KOPT-K1 (cell line): ENCODE results near the gene NCK2.

Experiments
- H3K27ac ChIP-seq: fragments of 200-600 bp; sonication (generic); 2 replicates; pipeline ENCODE4 v1.5.1; 2016; ENCODE audit warnings: antibody characterized with exemption, mild to moderate bottlenecking, low read depth, low read length; ENCODE audit not compliant: poor library complexity, severe bottlenecking
- H3K36me3 ChIP-seq: fragments of 200-600 bp; sonication (generic); 2 replicates; pipeline ENCODE4 v1.5.1; 2017; ENCODE audit warnings: antibody characterized with exemption, mild to moderate bottlenecking, low read length, moderate library complexity; ENCODE audit not compliant: insufficient read depth
- H3K9me3 ChIP-seq: fragments of 200-600 bp; sonication (generic); 2 replicates; pipeline ENCODE4 v1.5.1; 2017; ENCODE audit warnings: antibody characterized with exemption, low read length, mild to moderate bottlenecking; ENCODE audit not compliant: insufficient read depth, poor library complexity, severe bottlenecking

The NCK2 gene

GRCh38 chr2:105836840-105837692 lies 92.4 kb downstream of the NCK2 start:
- peaks cover 43% of the 10 kb centered on the region for H3K9me3 ChIP-seq
- peaks cover 6% of the 10 kb centered on the region for H3K36me3 ChIP-seq
- H3K27ac ChIP-seq = no peak overlapping the region

- Histone ChIP-seq H3K36me3 (peaks cover 3% of the 10 kb centered on the region), H3K9me3 (peaks cover 17% of the 10 kb centered on the region), H3K27ac (no peak overlapping the region)
These were observed 95.1 kb downstream of the NCK2 start for GRCh38 chr2:105839793-105840192.

DNA sequence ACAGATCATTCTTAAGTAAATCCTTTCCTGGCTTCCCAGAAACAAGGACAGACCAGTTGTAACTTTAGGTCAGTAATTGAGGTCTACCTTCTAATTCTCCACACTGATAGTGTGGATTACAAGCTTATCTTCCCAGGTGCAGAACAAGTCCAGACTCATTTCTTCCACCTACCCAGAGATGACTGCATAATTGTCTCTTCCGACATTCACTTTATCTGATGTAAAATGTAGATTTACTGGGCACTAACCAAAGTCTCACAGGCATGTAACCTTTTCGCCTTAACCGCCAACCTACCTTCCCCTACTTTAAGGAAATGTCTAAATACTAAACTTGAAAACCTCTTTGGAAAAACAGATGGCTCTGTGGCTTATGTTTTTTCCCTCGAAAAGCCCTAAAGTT lies 96.2 kb downstream of the NCK2 start:
- Histone ChIP-seq H3K36me3 (no peaks in the 10 kb centered on the region), H3K27ac (no peak overlapping the region), H3K9me3 (peaks cover 6% of the 10 kb centered on the region)

- Histone ChIP-seq H3K27ac (no peak overlapping the region), H3K36me3 (no peaks in the 10 kb centered on the region), H3K9me3 (no peaks in the 10 kb centered on the region)
These were observed 96.8 kb downstream of the NCK2 start for GRCh38 chr2:105841551-105841950.

DNA sequence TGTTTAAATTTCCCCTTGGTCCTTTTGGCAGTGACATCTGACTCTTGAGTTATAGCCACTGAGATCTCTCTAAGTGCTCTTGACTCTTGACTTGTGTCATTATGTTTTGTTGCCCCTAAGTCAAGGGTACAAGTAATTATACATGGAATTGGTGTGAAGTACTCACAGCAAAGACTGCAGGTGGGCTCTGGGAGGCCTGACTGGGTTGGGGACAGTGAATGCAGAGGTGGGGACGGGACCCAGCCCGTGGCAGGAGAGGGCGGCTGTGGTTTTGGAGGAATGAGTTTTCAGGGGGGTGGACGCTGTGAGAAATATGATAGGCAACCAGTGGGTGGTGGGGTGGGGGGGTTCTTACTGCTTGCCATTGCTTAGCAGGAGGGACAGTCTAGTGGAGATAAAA lies 97.8 kb downstream of the NCK2 start:
- H3K36me3 ChIP-seq = no peaks in the 10 kb centered on the region
- H3K27ac ChIP-seq = no peak overlapping the region
- no peaks in the 10 kb centered on the region for H3K9me3 ChIP-seq

DNA sequence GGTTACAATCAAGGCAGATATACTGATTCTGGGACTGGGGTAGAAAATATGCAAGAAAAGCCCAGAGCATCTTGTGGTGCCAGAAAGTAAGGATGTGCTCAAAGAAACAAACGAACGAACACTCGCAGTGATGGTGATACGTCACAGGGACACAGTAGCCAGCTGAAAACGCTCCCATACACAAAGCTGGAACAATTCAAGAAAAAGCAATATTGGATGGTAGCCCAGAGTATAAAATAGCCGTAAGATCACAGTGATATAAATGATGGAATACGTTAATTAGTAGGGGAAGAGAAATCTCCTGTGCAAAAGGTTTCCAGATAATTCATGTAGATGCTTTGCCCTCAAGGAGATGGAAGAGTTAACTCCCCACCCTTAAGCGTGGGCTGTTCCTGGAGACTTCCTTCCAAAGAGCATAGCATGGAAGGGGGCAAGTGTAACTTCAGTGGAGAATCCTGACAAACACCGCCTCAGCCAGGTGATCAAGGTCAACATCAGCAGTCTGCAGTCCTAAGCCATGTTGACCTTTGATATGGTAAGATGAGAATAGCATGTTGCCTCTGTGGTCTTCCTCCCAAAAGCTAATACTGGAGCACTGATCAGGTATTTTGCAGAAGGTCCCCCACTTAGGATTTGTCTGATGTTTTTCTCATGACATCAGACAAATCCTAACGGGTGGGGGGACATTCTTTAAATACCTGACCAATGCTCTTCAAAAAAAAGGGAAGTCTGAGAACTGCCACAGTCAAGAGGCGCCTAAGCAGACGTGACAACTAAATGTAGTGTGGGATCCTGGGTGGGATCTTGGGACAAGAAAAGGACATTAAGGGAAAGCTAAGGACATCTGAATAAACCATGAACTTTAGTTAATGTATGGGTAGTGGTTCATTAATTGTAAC lies 99.0 kb downstream of the NCK2 start:
- no peaks in the 10 kb centered on the region for H3K9me3 ChIP-seq
- H3K36me3 ChIP-seq = no peaks in the 10 kb centered on the region
- no peak overlapping the region for H3K27ac ChIP-seq

DNA sequence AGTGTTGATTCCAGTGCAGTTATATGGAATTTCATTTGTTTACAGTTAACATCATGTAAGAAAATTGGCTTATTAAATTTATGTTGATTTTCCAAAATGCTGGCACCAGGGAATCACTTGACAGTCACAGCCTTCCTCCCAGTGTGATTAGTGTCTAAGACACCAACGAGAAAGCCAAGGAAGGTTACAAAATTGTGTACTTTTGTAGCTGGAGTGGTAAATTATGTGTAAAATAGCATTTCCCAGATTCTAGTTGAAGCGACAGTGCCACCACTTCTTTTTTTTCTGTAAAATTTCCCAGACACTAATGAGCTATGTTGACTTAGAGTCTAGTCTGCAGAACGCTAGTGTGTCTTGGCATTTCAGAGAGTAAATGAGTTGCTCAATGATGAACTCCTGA lies 101.3 kb downstream of the NCK2 start:
- Histone ChIP-seq H3K27ac (no peak overlapping the region), H3K36me3 (no peaks in the 10 kb centered on the region), H3K9me3 (no peaks in the 10 kb centered on the region)

GRCh38 chr2:105847056-105847455 lies 102.3 kb downstream of the NCK2 start:
- Histone ChIP-seq H3K9me3 (no peaks in the 10 kb centered on the region), H3K27ac (no peak overlapping the region), H3K36me3 (no peaks in the 10 kb centered on the region)

DNA sequence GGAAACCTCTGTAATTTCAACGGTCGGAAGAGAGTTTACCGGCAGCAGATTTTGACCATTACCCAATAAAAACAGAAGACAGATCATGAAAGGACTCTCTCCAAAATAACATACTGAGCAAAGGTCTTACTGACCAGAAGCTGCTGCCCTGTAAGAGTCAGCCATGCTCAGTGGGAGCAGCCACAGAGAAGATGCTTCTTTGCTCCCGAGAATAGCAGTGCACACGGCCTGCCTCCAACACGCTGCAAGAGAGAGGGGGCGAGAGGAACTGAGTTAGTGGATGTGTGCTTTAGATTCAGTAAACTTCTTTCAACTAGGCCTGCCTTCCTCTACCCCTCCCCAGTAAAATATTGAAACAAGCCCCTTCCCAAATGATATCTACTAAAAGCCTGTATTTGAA lies 103.7 kb downstream of the NCK2 start:
- H3K36me3 ChIP-seq = no peaks in the 10 kb centered on the region
- H3K27ac ChIP-seq = no peak overlapping the region
- no peaks in the 10 kb centered on the region for H3K9me3 ChIP-seq

GRCh38 chr2:105849431-105850179 lies 104.9 kb downstream of the NCK2 start:
- Histone ChIP-seq H3K36me3 (no peaks in the 10 kb centered on the region), H3K9me3 (no peaks in the 10 kb centered on the region), H3K27ac (no peak overlapping the region)

DNA sequence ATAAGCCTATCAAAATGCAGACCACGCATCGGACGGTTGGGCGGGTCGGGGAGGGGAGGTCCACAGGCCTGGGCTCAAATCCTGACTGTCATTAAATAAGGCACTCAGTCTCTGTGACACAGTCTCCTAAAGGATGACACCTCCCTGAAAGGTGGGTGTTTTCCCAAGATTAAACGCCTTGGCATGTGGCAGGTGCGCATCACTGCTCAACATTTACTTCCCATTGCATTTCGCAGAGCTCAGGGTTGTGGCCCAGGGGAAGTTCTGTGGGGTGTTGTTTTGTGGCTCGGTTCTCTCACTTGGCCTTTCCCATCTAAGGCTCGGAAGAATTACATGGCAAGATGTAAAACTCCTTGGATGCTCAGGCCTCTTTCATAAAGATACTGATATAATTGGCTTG lies 107.4 kb downstream of the NCK2 start:
- Histone ChIP-seq H3K36me3 (peaks cover 9% of the 10 kb centered on the region), H3K27ac (no peak overlapping the region), H3K9me3 (no peaks in the 10 kb centered on the region)

DNA sequence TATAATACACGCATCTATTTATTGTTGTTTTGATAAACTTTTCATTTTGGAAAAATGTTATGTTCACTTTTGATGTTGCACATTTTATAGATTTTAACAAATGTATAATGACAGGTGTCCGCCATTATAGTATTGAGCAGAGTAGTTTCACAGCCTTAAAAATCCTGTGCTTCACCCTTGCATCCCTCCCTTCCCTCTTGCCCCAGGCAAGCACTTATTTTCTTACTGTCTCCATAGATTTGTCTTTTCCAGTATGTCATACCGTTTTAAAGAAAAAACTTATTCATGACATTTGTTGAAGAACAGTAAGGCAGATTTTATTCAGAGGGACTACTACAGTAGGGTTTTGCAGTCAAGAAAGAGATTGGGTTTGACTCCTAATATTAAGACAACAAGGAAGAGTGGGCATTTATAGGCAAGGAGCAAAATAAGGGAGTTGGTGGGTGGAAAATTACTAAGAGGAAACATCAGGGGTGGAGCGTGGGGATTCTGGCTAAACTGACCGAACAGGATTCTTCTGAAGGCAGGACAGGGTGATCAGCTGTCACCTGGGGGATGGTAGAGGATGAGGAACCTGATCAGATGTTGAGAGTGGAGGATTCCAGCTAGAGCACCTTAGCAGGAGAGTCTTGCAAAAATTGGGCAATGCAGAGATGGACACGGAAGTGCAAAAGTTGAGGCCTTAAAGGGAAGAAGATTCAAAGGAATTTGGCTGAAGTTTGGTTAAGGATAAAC lies 108.8 kb downstream of the NCK2 start:
- H3K27ac ChIP-seq = no peak overlapping the region
- no peaks in the 10 kb centered on the region for H3K9me3 ChIP-seq
- H3K36me3 ChIP-seq = peaks cover 9% of the 10 kb centered on the region

- H3K9me3 ChIP-seq = no peaks in the 10 kb centered on the region
- peaks cover 9% of the 10 kb centered on the region for H3K36me3 ChIP-seq
- no peak overlapping the region for H3K27ac ChIP-seq
These were observed 110.3 kb downstream of the NCK2 start for GRCh38 chr2:105854972-105855371.

GRCh38 chr2:105856581-105856980 lies 111.9 kb downstream of the NCK2 start:
- Histone ChIP-seq H3K27ac (peak overlapping the region; percentile 51), H3K9me3 (no peaks in the 10 kb centered on the region), H3K36me3 (peaks cover 15% of the 10 kb centered on the region)
